Upper lobe of left lung (tissue), 4 donors: ENCODE data around the gene GRPEL1.

Source experiments
- CTCF ChIP-seq, 6 experiments: fragments of 450-650 bp in 4 of 6; fragments of 200-600 bp in 2 of 6; sonication (generic) in 2 of 6; IDR thresholded peaks; one replicate each; pipeline ENCODE4 v1.5.1; 2016 to 2019; ENCODE audit warnings: antibody characterized with exemption in 6 of 6
- EP300 ChIP-seq, 4 donors: sonication (generic); formaldehyde crosslinking; IDR thresholded peaks; one replicate each; pipeline ENCODE4 v1.5.1; 2017; ENCODE audit warnings: antibody characterized with exemption in 4 of 4, control low read depth in 2 of 4
- POLR2A ChIP-seq, 4 donors: fragments of 450-650 bp; IDR thresholded peaks; one replicate each; pipeline ENCODE4 v1.5.1; 2016 to 2017; ENCODE audit warnings: antibody characterized with exemption in 4 of 4, mild to moderate bottlenecking in 2 of 4
- POLR2AphosphoS5 ChIP-seq, 2 donors: sonication (generic); formaldehyde crosslinking; IDR thresholded peaks; one replicate each; pipeline ENCODE4 v1.5.1; 2017; ENCODE audit warnings: antibody characterized with exemption in 2 of 2

GRCh38 chr4:7055990-7056325, 11.9 kb downstream of the GRPEL1 start:
- no peak for TF ChIP-seq CTCF (IDR thresholded peaks at IDR 0.05)
- no peak for TF ChIP-seq EP300 (IDR thresholded peaks at IDR 0.05)
- no peak for TF ChIP-seq POLR2A (IDR thresholded peaks at IDR 0.05)
- TF ChIP-seq POLR2AphosphoS5 (IDR thresholded peaks at IDR 0.05): no peak
